Epithelial cell of prostate (primary cell): ENCODE results near the gene OR6S1.
"Not testable (repeated sequence)": the region's sequence is repeated elsewhere in the genome, so short reads cannot be mapped to it uniquely, and the experiment has no call there.

Source experiments
- DNase-seq: peaks from one replicate; pipeline ENCODE4 v3.0.0-alpha.2; 2011; ENCODE audit warnings: low read depth, low spot score
- H3K27ac ChIP-seq: fragments of 450-650 bp; 2 replicates; pipeline ENCODE4 v1.5.1; 2017; ENCODE audit warnings: mild to moderate bottlenecking

OR6S1 gene

GRCh38 chr14:20671597-20672283 lies 30.2 kb upstream of the OR6S1 start:
- DNase-seq: no peak
- no peak overlapping the region for H3K27ac ChIP-seq

- no peak overlapping the region for H3K27ac ChIP-seq
- DNase-seq: no peak
Observed at GRCh38 chr14:20668969-20669368, 27.5 kb upstream of the OR6S1 start.

- H3K27ac ChIP-seq: no peak overlapping the region
- DNase-seq: no peak
Observed at GRCh38 chr14:20667957-20668356, 26.5 kb upstream of the OR6S1 start.

GRCh38 chr14:20666400-20666961 lies 25.0 kb upstream of the OR6S1 start:
- DNase-seq, H3K27ac ChIP-seq: not testable (repeated sequence)

- DNase-seq: no peak
- H3K27ac ChIP-seq: no peak overlapping the region
Observed at GRCh38 chr14:20662968-20663732, 21.7 kb upstream of the OR6S1 start.

GRCh38 chr14:20661197-20661596 lies 19.7 kb upstream of the OR6S1 start:
- no peak for DNase-seq
- no peak overlapping the region for H3K27ac ChIP-seq

GRCh38 chr14:20659813-20660395 lies 18.4 kb upstream of the OR6S1 start:
- no peak for DNase-seq
- no peak overlapping the region for H3K27ac ChIP-seq

GRCh38 chr14:20659336-20659735 lies 17.8 kb upstream of the OR6S1 start:
- no peak for DNase-seq
- H3K27ac ChIP-seq: no peak overlapping the region

GRCh38 chr14:20658246-20658645 lies 16.8 kb upstream of the OR6S1 start:
- no peak overlapping the region for H3K27ac ChIP-seq
- no peak for DNase-seq

- H3K27ac ChIP-seq: no peak overlapping the region
- DNase-seq: no peak
Observed at GRCh38 chr14:20657216-20658211, 16.0 kb upstream of the OR6S1 start.

GRCh38 chr14:20656274-20656673 lies 14.8 kb upstream of the OR6S1 start:
- no peak overlapping the region for H3K27ac ChIP-seq
- no peak for DNase-seq

- no peak for DNase-seq
- no peak overlapping the region for H3K27ac ChIP-seq
Observed at GRCh38 chr14:20655851-20656250, 14.4 kb upstream of the OR6S1 start.

GRCh38 chr14:20652996-20653975 lies 11.8 kb upstream of the OR6S1 start:
- no peak for DNase-seq
- no peak overlapping the region for H3K27ac ChIP-seq

GRCh38 chr14:20645481-20645880 lies 4.0 kb upstream of the OR6S1 start:
- no peak overlapping the region for H3K27ac ChIP-seq
- no peak for DNase-seq

GRCh38 chr14:20644520-20644919 lies 3.0 kb upstream of the OR6S1 start:
- H3K27ac ChIP-seq: no peak overlapping the region
- DNase-seq: no peak

- not testable (repeated sequence) for DNase-seq, H3K27ac ChIP-seq
Observed at GRCh38 chr14:20642755-20643154, 1.3 kb upstream of the OR6S1 start.

- no peak overlapping the region for H3K27ac ChIP-seq
- no peak for DNase-seq
Observed at GRCh38 chr14:20642182-20642581, 691 bp upstream of the OR6S1 start.

- H3K27ac ChIP-seq: no peak overlapping the region
- DNase-seq: no peak
Observed at GRCh38 chr14:20632831-20633691, 8.4 kb downstream of the OR6S1 start.
